KOPT-K1 (cell line): ENCODE measurements around the gene CREB5.

Source experiments
- H3K27ac ChIP-seq: fragments of 200-600 bp; sonication (generic); 2 replicates; pipeline ENCODE4 v1.5.1; 2016; ENCODE audit warnings: antibody characterized with exemption, mild to moderate bottlenecking, low read depth, low read length; ENCODE audit not compliant: poor library complexity, severe bottlenecking
- H3K36me3 ChIP-seq: fragments of 200-600 bp; sonication (generic); 2 replicates; pipeline ENCODE4 v1.5.1; 2017; ENCODE audit warnings: antibody characterized with exemption, mild to moderate bottlenecking, low read length, moderate library complexity; ENCODE audit not compliant: insufficient read depth
- H3K9me3 ChIP-seq: fragments of 200-600 bp; sonication (generic); 2 replicates; pipeline ENCODE4 v1.5.1; 2017; ENCODE audit warnings: antibody characterized with exemption, low read length, mild to moderate bottlenecking; ENCODE audit not compliant: insufficient read depth, poor library complexity, severe bottlenecking

The CREB5 gene

GRCh38 chr7:28520074-28521015, 108.0 kb downstream of the CREB5 start:
- H3K36me3 ChIP-seq = no peaks in the 10 kb centered on the region
- H3K27ac ChIP-seq = no peak overlapping the region
- H3K9me3 ChIP-seq = no peaks in the 10 kb centered on the region

GRCh38 chr7:28524978-28525377, 112.7 kb downstream of the CREB5 start:
- Histone ChIP-seq H3K27ac (no peak overlapping the region), H3K36me3 (no peaks in the 10 kb centered on the region), H3K9me3 (no peaks in the 10 kb centered on the region)

- Histone ChIP-seq H3K27ac (no peak overlapping the region), H3K36me3 (no peaks in the 10 kb centered on the region), H3K9me3 (no peaks in the 10 kb centered on the region)
Measured at GRCh38 chr7:28528899-28529298, 116.6 kb downstream of the CREB5 start.

- H3K27ac ChIP-seq = no peak overlapping the region
- H3K9me3 ChIP-seq = no peaks in the 10 kb centered on the region
- H3K36me3 ChIP-seq = no peaks in the 10 kb centered on the region
Measured at GRCh38 chr7:28529755-28530154, 117.4 kb downstream of the CREB5 start.

GRCh38 chr7:28530175-28530802, 118.0 kb downstream of the CREB5 start:
- Histone ChIP-seq H3K36me3 (no peaks in the 10 kb centered on the region), H3K27ac (no peak overlapping the region), H3K9me3 (no peaks in the 10 kb centered on the region)

GRCh38 chr7:28530803-28531175, 118.5 kb downstream of the CREB5 start:
- H3K27ac ChIP-seq = no peak overlapping the region
- H3K36me3 ChIP-seq = no peaks in the 10 kb centered on the region

GRCh38 chr7:28531291-28531690, 119.0 kb downstream of the CREB5 start:
- no peaks in the 10 kb centered on the region for H3K36me3 ChIP-seq
- H3K27ac ChIP-seq = no peak overlapping the region
- no peaks in the 10 kb centered on the region for H3K9me3 ChIP-seq

More at GRCh38 chr7:28530803-28531175, 118.5 kb downstream of the CREB5 start:
- no peaks in the 10 kb centered on the region for H3K9me3 ChIP-seq

- H3K36me3 ChIP-seq = no peaks in the 10 kb centered on the region
- H3K27ac ChIP-seq = no peak overlapping the region
- no peaks in the 10 kb centered on the region for H3K9me3 ChIP-seq
Measured at GRCh38 chr7:28532181-28532580, 119.9 kb downstream of the CREB5 start.

GRCh38 chr7:28533267-28533666, 120.9 kb downstream of the CREB5 start:
- H3K36me3 ChIP-seq = no peaks in the 10 kb centered on the region
- no peaks in the 10 kb centered on the region for H3K9me3 ChIP-seq
- H3K27ac ChIP-seq = no peak overlapping the region

- no peaks in the 10 kb centered on the region for H3K36me3 ChIP-seq
- no peak overlapping the region for H3K27ac ChIP-seq
- H3K9me3 ChIP-seq = no peaks in the 10 kb centered on the region
Measured at GRCh38 chr7:28533731-28534531, 121.6 kb downstream of the CREB5 start.

GRCh38 chr7:28536259-28536658, 123.9 kb downstream of the CREB5 start:
- Histone ChIP-seq H3K27ac (no peak overlapping the region), H3K9me3 (no peaks in the 10 kb centered on the region), H3K36me3 (no peaks in the 10 kb centered on the region)

- H3K27ac ChIP-seq = no peak overlapping the region
- H3K36me3 ChIP-seq = no peaks in the 10 kb centered on the region
- no peaks in the 10 kb centered on the region for H3K9me3 ChIP-seq
Measured at GRCh38 chr7:28539289-28539981, 127.1 kb downstream of the CREB5 start.

- H3K9me3 ChIP-seq = peaks cover 14% of the 10 kb centered on the region
- H3K36me3 ChIP-seq = no peaks in the 10 kb centered on the region
- no peak overlapping the region for H3K27ac ChIP-seq
Measured at GRCh38 chr7:28542410-28542809, 130.1 kb downstream of the CREB5 start.

GRCh38 chr7:28544453-28545117, 132.3 kb downstream of the CREB5 start:
- peaks cover 18% of the 10 kb centered on the region for H3K9me3 ChIP-seq
- H3K27ac ChIP-seq = no peak overlapping the region
- no peaks in the 10 kb centered on the region for H3K36me3 ChIP-seq
